GM12875 (cell line): ENCODE data around the gene MOGAT2.
"Not testable (repeated sequence)": the region's sequence is repeated elsewhere in the genome, so short reads cannot be mapped to it uniquely, and the experiment has no call there.

ENCODE experiments used
- H3K4me3 ChIP-seq: one replicate; pipeline ENCODE4 v1.5.1; 2011; ENCODE audit warnings: low read depth, low read length, control low read depth
- CTCF ChIP-seq: IDR thresholded peaks from 2 replicates; pipeline ENCODE4 v1.5.1; 2011; ENCODE audit warnings: low read depth, mild to moderate bottlenecking, control low read depth, inconsistent platforms, low read length, moderate library complexity, borderline replicate concordance; ENCODE audit not compliant: insufficient read depth

Gene MOGAT2

GRCh38 chr11:75733071-75733430 is 15.4 kb downstream of the MOGAT2 start:
- no peak overlapping the region for H3K4me3 ChIP-seq
- TF ChIP-seq CTCF = no peak

- TF ChIP-seq CTCF = no peak
- H3K4me3 ChIP-seq = no peak overlapping the region
Measured at GRCh38 chr11:75733431-75734107, 15.9 kb downstream of the MOGAT2 start.

- H3K4me3 ChIP-seq = no peak overlapping the region
- TF ChIP-seq CTCF = no peak
Measured at GRCh38 chr11:75734491-75735180, 17.0 kb downstream of the MOGAT2 start.

GRCh38 chr11:75735181-75735845 is 17.7 kb downstream of the MOGAT2 start:
- no peak overlapping the region for H3K4me3 ChIP-seq
- TF ChIP-seq CTCF = no peak

GRCh38 chr11:75737314-75737713 is 19.7 kb downstream of the MOGAT2 start:
- no peak for TF ChIP-seq CTCF
- no peak overlapping the region for H3K4me3 ChIP-seq

GRCh38 chr11:75740681-75741080 is 23.0 kb downstream of the MOGAT2 start:
- H3K4me3 ChIP-seq = no peak overlapping the region
- no peak for TF ChIP-seq CTCF

GRCh38 chr11:75743159-75743558 is 25.5 kb downstream of the MOGAT2 start:
- not testable (repeated sequence) for H3K4me3 ChIP-seq
